ENCODE data around the gene CATSPERE. TPM values are rescaled to one million over a fixed set of nuclear protein-coding genes. Genes with fewer than 3 reads are reported as not detected.
"Not testable (repeated sequence)": the region's sequence is repeated elsewhere in the genome, so short reads cannot be mapped to it uniquely, and the experiment has no call there.

Gene CATSPERE
- total RNA-seq, 1 donor from 2014 or later = 0.25 TPM

DNA sequence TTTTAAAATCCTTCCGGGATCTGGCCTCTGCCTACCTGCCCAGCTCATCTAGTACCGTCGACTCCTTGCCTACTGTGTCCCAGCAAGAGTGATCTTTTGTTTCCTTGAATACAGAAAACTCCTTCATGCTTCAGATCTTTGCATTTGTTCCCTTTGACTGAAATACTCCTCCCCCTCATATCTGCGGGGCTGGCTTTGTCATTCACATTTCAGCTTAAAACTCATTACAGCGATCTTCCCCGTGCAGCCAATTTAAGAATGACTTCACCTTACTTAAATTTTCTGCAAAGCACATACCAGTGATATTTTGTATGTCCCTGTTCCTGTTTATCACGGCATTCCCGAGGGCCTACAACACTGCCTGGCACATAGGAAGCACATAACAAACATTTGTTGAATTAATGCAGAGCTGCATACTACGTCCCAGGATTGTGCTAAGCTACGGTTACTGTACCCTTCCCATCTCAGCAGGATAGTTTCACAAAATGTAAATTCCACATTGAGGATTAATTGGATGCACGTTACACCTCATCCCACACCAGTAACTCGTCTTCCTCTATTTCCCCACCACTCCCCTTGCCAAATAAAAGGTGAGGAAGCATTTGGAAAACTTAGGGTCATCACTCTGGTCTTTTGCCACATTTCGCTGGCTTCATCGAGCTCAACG is 191.0 kb downstream of the CATSPERE start:
- peak overlapping the region; percentile 71 for H3K27ac Mint-ChIP-seq
- DNase-seq (ENCODE audit: low spot score) = no peak
- H3K36me3 Mint-ChIP-seq (ENCODE audit: low read depth) = peaks cover 9% of the 10 kb centered on the region
- peaks cover 1% of the 10 kb centered on the region for H3K27me3 Mint-ChIP-seq (ENCODE audit: low read depth)
- intact Hi-C loops (cut with micrococcal nuclease) = loop anchor here (1.0 to 5.0 kb wide), 8 partner anchors 52 to 801 kb away; partner anchors contain the start of genes AKT3 and COX20
- H3K4me3 Mint-ChIP-seq (ENCODE audit: low read depth) = peak overlapping the region; percentile 82
- H3K9me3 Mint-ChIP-seq = no peaks in the 10 kb centered on the region
- H3K4me1 Mint-ChIP-seq (ENCODE audit: low read depth) = peaks cover 13% of the 10 kb centered on the region

DNA sequence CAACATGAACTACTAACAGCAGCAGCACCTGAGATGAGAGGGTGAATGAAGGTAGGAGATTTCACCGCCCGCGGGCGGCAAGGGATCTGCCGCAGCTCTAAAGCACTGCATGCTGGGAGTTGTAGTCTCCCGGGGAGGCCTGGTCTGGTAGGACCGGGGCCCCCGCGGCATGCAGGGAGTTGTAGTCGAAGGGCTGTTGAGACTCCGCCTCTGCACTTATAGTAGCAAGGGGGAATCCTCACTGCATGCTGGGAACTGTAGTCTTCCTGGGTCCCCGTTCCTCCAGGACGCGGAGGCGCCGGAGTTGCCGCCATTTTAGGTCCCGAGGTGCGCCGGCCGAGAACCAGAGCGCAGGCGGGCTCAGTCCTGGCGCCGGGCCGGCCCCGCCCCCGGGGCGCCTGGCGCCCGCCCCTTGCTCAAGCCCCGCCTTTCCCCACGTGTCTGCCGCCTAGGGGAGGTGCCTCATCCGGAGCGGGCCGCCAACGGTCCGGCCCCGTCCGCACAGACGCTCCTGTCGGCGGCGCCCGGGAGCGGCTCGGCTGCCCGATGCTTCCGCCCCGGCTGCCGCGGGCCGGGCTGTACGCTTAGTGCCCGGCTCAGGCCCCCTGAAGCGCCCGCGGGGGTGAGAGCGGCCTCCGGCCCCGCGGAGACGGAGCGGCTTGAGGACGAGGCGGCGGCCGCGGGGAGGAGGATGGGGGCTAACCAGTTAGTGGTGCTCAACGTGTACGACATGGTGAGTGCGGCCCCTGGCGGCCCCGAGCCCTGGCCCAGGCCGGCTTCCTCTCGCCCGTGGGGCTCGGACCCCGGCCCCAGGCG is 191.8 kb downstream of the CATSPERE start, which contains the start of gene DESI2:
TSS of gene DESI2 (plus strand) at position 504 of the 816 bp plus-strand sequence. CDS start at position 692, 188 bp downstream.
- peaks cover 20% of the 10 kb centered on the region for H3K4me1 Mint-ChIP-seq (ENCODE audit: low read depth)
- peak within 1 kb of the TSS; percentile 82 for H3K4me3 Mint-ChIP-seq (ENCODE audit: low read depth)
- intact Hi-C loops (cut with micrococcal nuclease) = loop anchor here (1.0 to 5.0 kb wide), 8 partner anchors 53 to 802 kb away; partner anchors contain the start of genes AKT3 and COX20
- no peaks in the 10 kb centered on the region for H3K9me3 Mint-ChIP-seq
- H3K27me3 Mint-ChIP-seq (ENCODE audit: low read depth) = peaks cover 1% of the 10 kb centered on the region
- peak; percentile 98 for DNase-seq (ENCODE audit: low spot score)
- peaks cover 17% of the 10 kb centered on the region for H3K36me3 Mint-ChIP-seq (ENCODE audit: low read depth)
- peak within 1 kb of the TSS; percentile 71 for H3K27ac Mint-ChIP-seq

DNA sequence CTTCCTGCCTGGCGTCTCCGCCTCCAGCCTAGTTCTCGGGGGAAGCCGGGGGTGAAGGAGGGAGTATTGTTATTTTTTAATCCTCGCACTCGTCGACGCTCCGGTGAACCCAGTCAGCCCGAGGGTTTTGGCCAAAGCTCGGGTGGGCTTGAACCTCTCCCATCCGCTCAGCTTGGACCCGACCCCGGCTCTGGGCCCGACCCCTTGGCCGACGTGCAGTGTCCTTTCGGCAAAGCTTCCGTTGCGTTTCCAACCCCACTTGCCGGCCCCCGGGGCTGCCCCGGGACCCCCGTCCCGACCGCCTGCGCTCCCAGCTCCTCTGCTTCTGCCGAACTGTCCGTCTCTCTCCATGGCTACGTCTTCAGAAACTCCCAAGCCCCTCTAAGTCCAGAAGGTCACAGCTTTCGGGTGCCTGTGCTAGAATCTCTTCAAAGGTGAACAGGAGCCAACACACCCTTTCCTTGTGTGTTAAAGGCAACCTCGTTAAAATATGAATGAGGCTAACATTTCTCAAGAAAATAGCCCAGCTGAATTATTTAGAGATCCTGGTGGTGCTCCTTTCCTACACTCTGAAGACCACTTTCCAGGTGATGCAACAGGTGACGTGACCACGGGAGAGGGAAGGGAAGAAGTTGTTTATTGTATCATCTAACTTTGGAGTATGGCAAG is 192.5 kb downstream of the CATSPERE start:
- no peak overlapping the region for H3K27ac Mint-ChIP-seq
- peaks cover 24% of the 10 kb centered on the region for H3K36me3 Mint-ChIP-seq (ENCODE audit: low read depth)
- H3K4me3 Mint-ChIP-seq (ENCODE audit: low read depth) = no peak overlapping the region
- H3K9me3 Mint-ChIP-seq = no peaks in the 10 kb centered on the region
- H3K4me1 Mint-ChIP-seq (ENCODE audit: low read depth) = peaks cover 26% of the 10 kb centered on the region
- intact Hi-C loops (cut with micrococcal nuclease) = loop anchor here (2.0 to 5.0 kb wide), 3 partner anchors 74 to 803 kb away; partner anchors contain the start of gene AKT3
- DNase-seq (ENCODE audit: low spot score) = no peak
- H3K27me3 Mint-ChIP-seq (ENCODE audit: low read depth) = peaks cover 1% of the 10 kb centered on the region

DNA sequence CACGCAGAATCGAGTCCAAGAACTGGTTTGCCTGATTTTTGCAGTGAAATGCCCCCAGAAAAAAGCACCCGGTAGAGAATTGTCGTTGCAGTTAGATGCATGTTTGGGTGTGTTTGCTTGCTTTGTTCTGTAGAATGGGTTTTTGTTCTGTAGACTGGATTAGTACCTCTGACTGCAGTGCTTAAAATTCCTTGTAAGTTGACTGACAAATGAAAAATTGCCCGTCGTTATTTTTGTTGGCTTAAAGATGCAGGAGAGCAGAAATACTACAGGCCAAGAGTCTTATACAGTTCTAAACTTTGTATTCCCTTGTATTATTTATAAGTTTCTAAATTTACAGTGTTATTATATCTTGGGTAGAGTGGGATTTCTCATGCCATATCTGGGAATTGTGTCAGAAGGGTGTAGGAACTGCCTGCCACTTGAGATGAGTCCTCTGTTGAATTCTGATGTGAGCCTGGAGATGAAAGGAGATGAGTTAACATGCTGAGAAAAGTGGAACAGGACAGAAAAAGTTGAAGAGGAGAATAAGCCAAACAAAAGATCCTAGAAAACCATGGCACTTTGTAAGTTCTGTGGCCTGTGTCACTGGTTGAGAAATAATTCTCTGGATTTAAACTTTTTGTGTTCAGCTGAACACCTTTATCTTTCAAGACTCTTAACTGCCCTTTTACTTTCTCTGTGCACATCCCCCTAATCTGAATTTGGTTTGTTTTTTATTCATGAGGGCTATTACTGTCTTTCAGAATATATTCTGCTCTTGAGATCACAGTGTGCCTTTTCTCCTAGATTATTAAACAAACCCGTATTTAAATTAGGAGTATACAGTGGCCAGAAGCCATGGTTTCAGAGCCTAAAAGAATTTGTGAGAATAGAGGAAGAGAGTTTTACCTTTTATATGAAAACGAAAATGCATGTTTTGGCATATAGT is 193.3 kb downstream of the CATSPERE start:
- Mint-ChIP-seq H3K27me3 (ENCODE audit: low read depth) (peaks cover 1% of the 10 kb centered on the region), H3K4me1 (ENCODE audit: low read depth) (peaks cover 26% of the 10 kb centered on the region), H3K36me3 (ENCODE audit: low read depth) (peaks cover 30% of the 10 kb centered on the region), H3K4me3 (ENCODE audit: low read depth) (no peak overlapping the region), H3K9me3 (no peaks in the 10 kb centered on the region), H3K27ac (no peak overlapping the region)
- DNase-seq (ENCODE audit: low spot score) = no peak
- intact Hi-C loops (cut with micrococcal nuclease) = loop anchor here (5.0 kb wide), 2 partner anchors 73 to 332 kb away; no protein-coding TSS in a partner anchor

DNA sequence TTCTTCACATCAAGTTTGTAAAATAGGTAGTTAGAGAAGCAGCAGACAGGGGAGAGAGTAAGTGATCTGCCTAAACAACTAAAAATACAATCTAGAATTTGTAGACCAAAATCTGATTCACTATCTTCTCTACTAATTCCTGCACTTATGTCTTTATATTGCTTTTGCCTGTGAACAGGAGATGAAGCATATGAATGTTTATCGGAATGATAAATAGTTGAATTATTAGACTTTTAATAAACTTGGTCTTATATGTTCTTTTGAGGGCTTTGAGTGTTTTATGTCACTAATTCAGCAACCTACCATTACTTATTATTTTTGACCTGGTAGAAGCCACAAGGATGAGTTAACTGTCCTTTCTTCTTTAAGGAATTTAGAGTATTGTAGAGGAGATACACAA is 194.1 kb downstream of the CATSPERE start:
- Mint-ChIP-seq H3K27me3 (ENCODE audit: low read depth) (peaks cover 1% of the 10 kb centered on the region), H3K4me3 (ENCODE audit: low read depth) (no peak overlapping the region), H3K4me1 (ENCODE audit: low read depth) (peaks cover 26% of the 10 kb centered on the region), H3K27ac (no peak overlapping the region), H3K9me3 (no peaks in the 10 kb centered on the region), H3K36me3 (ENCODE audit: low read depth) (peaks cover 38% of the 10 kb centered on the region)
- DNase-seq (ENCODE audit: low spot score) = no peak
- intact Hi-C loops (cut with micrococcal nuclease) = no loop called here

- Mint-ChIP-seq H3K9me3 (peaks cover 4% of the 10 kb centered on the region), H3K36me3 (ENCODE audit: low read depth) (peaks cover 51% of the 10 kb centered on the region), H3K4me3 (ENCODE audit: low read depth) (no peak overlapping the region), H3K27ac (no peak overlapping the region), H3K27me3 (ENCODE audit: low read depth) (no peaks in the 10 kb centered on the region), H3K4me1 (ENCODE audit: low read depth) (peaks cover 19% of the 10 kb centered on the region)
- intact Hi-C loops (cut with micrococcal nuclease) = no loop called here
- no peak for DNase-seq (ENCODE audit: low spot score)
Measured at GRCh38 chr1:244657421-244657820, 196.3 kb downstream of the CATSPERE start.

DNA sequence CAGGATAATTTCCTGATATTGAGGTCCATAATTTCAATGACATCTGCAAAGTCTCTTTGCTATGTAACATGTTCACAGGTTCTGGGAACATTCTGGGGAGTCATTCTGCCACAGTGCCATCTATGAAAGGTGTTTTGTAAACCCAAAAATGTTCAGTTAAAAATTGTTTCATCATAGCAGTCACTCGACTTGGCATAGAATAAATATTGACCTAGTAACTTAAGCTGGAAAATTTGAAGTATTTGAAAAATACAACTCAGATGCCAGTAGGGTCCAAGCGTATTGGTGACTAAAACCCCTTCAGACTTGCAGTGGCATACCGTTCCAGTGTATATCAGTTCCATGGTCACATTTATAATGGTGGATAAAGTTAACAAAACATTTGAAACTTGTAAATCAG is 198.6 kb downstream of the CATSPERE start:
- intact Hi-C loops (cut with micrococcal nuclease) = no loop called here
- no peaks in the 10 kb centered on the region for H3K27me3 Mint-ChIP-seq (ENCODE audit: low read depth)
- H3K27ac Mint-ChIP-seq = no peak overlapping the region

GRCh38 chr1:244660595-244660994 is 199.5 kb downstream of the CATSPERE start:
- DNase-seq (ENCODE audit: low spot score) = no peak
- Mint-ChIP-seq H3K27ac (no peak overlapping the region), H3K27me3 (ENCODE audit: low read depth) (no peaks in the 10 kb centered on the region), H3K4me3 (ENCODE audit: low read depth) (no peak overlapping the region), H3K36me3 (ENCODE audit: low read depth) (peaks cover 51% of the 10 kb centered on the region), H3K9me3 (peaks cover 4% of the 10 kb centered on the region), H3K4me1 (ENCODE audit: low read depth) (peaks cover 20% of the 10 kb centered on the region)
- intact Hi-C loops (cut with micrococcal nuclease) = no loop called here

More for the DNA sequence above, 198.6 kb downstream of the CATSPERE start:
- Mint-ChIP-seq H3K4me3 (ENCODE audit: low read depth) (no peak overlapping the region), H3K9me3 (peaks cover 4% of the 10 kb centered on the region), H3K4me1 (ENCODE audit: low read depth) (peaks cover 20% of the 10 kb centered on the region), H3K36me3 (ENCODE audit: low read depth) (peaks cover 51% of the 10 kb centered on the region)
- no peak for DNase-seq (ENCODE audit: low spot score)

DNA sequence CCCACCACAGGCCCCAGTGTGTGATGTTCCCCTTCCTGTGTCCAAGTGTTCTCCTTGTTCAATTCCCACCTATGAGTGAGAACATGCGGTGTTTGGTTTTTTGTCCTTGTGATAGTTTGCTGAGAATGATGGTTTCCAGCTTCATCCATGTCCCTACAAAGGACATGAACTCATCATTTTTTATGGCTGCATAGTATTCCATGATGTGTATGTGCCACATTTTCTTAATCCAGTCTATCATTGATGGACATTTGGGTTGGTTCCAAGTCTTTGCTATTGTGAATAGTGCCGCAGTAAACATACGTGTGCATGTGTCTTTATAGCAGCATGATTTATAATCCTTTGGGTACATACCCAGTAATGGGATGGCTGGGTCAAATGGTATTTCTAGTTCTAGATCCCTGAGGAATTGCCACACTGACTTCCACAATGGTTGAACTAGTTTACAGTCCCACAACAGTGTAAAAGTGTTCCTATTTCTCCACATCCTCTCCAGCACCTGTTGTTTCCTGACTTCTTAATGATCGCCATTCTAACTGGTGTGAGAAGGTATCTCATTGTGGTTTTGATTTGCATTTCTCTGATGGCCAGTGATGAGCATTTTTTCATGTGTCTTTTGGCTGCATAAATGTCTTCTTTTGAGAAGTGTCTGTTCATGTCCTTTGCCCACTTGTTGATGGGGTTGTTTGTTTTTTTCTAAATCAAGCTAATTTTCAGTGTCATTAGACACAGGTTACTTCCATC is 200.7 kb downstream of the CATSPERE start:
- H3K36me3 Mint-ChIP-seq (ENCODE audit: low read depth) = peaks cover 45% of the 10 kb centered on the region
- H3K27me3 Mint-ChIP-seq (ENCODE audit: low read depth); DNase-seq (ENCODE audit: low spot score); intact Hi-C loops (cut with micrococcal nuclease); H3K4me3 Mint-ChIP-seq (ENCODE audit: low read depth); H3K9me3 Mint-ChIP-seq; H3K27ac Mint-ChIP-seq: not testable (repeated sequence)
- H3K4me1 Mint-ChIP-seq (ENCODE audit: low read depth) = peaks cover 16% of the 10 kb centered on the region

GRCh38 chr1:244662599-244662998 is 201.5 kb downstream of the CATSPERE start:
- Mint-ChIP-seq H3K27ac (no peak overlapping the region), H3K36me3 (ENCODE audit: low read depth) (peaks cover 37% of the 10 kb centered on the region), H3K27me3 (ENCODE audit: low read depth) (no peaks in the 10 kb centered on the region), H3K9me3 (peaks cover 4% of the 10 kb centered on the region), H3K4me3 (ENCODE audit: low read depth) (no peak overlapping the region), H3K4me1 (ENCODE audit: low read depth) (peaks cover 11% of the 10 kb centered on the region)
- intact Hi-C loops (cut with micrococcal nuclease) = no loop called here
- DNase-seq (ENCODE audit: low spot score) = no peak

- peaks cover 4% of the 10 kb centered on the region for H3K9me3 Mint-ChIP-seq
- intact Hi-C loops (cut with micrococcal nuclease) = no loop called here
- no peaks in the 10 kb centered on the region for H3K27me3 Mint-ChIP-seq (ENCODE audit: low read depth)
- H3K4me3 Mint-ChIP-seq (ENCODE audit: low read depth) = no peak overlapping the region
- H3K27ac Mint-ChIP-seq = no peak overlapping the region
- H3K4me1 Mint-ChIP-seq (ENCODE audit: low read depth) = peaks cover 3% of the 10 kb centered on the region
- no peak for DNase-seq (ENCODE audit: low spot score)
- H3K36me3 Mint-ChIP-seq (ENCODE audit: low read depth) = peaks cover 22% of the 10 kb centered on the region
Measured at GRCh38 chr1:244664353-244664752, 203.3 kb downstream of the CATSPERE start.
